Measurements from ENCODE around the gene LRRC74A.

The LRRC74A gene

DNA sequence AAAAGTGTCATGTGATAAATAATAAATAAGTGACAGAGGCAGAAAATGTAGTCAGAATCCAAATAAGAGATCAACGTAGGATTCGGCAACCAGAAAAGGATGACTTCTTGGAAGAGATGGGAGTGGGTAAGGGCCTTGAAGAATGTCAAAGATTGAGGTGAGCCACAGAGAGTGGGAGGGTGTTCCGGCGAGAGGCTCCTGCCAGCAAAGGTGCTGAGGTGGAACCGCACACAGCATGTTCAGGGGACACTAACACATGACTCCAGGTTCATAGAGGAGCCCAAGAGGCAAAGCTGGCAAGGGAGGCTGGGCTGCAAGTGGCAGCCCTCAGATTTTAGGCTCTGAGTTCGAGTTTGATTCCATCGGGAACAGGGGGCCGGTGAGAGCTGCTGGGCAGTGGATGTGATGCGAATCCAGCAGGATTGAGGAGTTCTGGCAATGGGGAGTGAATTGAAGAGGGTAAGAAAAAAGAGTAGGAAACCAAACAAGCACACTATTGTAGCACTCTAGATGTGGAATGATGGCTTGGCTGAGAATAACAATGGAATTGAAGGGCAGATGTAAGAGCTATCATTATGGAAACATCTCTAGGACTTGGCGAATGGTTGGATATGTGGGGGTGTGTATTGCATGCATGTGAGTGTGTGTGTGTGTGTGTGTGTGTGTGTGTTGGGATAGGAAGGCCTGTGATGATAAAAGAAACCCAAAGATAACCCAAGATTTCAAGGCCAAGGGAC lies 36.5 kb downstream of the LRRC74A start:
- TF ChIP-seq, protein P1, sequence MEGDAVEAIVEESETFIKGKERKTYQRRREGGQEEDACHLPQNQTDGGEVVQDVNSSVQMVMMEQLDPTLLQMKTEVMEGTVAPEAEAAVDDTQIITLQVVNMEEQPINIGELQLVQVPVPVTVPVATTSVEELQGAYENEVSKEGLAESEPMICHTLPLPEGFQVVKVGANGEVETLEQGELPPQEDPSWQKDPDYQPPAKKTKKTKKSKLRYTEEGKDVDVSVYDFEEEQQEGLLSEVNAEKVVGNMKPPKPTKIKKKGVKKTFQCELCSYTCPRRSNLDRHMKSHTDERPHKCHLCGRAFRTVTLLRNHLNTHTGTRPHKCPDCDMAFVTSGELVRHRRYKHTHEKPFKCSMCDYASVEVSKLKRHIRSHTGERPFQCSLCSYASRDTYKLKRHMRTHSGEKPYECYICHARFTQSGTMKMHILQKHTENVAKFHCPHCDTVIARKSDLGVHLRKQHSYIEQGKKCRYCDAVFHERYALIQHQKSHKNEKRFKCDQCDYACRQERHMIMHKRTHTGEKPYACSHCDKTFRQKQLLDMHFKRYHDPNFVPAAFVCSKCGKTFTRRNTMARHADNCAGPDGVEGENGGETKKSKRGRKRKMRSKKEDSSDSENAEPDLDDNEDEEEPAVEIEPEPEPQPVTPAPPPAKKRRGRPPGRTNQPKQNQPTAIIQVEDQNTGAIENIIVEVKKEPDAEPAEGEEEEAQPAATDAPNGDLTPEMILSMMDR (IDR thresholded peaks at IDR 0.05; ENCODE audit: borderline replicate concordance, insufficient read depth, low read depth, low read length), result no peak
- H3K4me3 ChIP-seq (ENCODE audit: low read depth, low read length), result no peak overlapping the region

DNA sequence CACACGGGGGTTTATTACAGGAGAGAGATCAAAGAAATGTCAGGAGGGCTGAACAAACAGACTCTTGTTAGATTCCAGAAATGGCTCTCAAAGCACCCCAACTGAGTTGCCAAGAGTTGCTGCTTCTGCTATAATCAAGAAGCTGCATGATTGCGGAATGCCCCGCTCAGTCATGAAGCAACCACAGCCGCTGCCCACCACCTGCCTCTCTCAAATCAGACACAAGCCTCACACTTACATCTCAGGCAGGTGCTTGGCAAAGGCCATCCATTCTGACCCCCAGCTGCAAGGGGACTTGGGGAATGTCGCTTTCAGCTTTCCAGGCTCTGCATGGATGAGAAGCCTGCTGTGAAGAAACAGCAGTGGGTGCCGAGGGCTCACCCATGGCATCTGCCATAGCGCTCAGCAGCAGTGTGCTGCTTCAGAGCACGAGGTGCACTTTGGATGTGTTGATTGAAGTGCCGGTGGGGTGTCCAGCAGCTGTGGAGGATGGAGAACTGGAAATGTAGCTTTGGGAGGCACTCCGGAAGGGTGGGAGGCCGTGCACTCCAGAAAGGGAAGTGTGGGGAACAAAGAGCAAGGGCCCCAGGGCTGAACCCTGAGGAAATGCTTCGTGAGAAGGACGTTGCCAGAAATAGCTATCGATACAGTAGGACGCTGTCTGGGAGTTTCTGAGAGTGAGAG lies 37.7 kb downstream of the LRRC74A start:
- H3K4me3 ChIP-seq (ENCODE audit: low read depth, low read length), result no peak overlapping the region
- TF ChIP-seq, protein P1 (IDR thresholded peaks at IDR 0.05; ENCODE audit: borderline replicate concordance, insufficient read depth, low read depth, low read length), result no peak

DNA sequence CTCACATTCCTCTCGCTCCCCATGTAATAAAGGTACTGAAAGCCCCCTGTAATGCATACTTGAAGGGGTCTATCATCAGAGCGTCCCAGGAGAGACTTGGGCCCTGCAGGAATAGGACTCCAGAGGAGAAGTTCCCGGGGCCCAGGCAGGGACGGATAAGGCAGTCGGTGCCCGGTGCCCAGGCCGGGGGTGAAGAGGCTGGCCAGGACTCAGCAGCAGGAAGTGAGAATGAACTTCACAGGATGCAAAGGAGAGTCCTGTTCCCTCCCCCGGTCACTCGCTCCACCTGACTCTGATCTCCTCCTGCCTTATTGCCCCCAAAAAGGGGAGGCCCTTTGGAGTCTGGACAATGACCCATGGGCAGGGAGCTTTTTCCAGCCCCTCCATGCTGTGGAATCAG lies 40.2 kb downstream of the LRRC74A start:
- H3K4me3 ChIP-seq (ENCODE audit: low read depth, low read length), result no peak overlapping the region
- TF ChIP-seq, protein P1 (IDR thresholded peaks at IDR 0.05; ENCODE audit: borderline replicate concordance, insufficient read depth, low read depth, low read length), result no peak

DNA sequence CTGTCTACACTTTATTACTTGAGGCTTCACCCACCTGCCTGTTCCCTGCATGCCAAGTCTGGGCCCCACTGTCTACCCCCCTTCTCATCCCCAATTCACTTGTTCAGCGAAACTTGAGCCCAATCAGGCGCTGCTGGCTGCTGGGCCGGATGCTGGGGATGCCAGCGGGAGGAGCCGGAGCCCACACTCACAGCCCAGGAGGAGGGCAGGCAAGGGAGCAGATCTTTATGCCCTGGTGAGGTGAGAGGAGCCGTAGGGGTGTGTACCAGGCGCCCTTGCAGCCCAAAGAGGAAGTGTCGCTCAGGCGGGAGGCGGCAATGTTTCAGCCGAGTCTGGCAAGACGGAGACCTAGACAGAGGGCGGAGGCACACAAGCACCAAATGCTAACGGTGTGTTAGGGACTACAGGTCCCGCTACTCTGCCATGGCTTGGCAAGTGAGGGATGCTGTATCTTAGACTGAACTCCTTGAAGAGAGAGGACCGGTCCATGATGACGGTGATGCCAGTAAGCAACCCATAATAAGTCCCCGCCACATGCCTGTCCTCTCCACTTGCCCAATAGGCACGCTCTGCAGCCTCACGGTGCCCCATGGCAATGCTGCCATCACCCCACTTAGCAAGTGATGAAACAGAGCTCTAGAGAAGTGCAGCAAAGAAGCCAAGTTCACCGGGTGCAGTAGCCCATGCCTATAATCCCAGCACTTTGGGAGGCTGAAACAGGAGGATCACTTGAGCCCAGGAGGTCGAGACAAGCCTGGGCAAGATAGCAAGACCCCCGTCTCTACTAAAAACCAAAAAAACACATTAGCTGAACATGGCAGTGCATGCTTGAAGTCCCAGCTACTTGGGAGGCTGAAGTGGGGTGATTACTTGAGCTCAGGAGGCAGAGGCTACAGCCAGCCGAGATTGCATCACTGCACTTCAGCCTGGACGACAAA lies 41.6 kb downstream of the LRRC74A start:
- TF ChIP-seq, protein P1 (IDR thresholded peaks at IDR 0.05; ENCODE audit: borderline replicate concordance, insufficient read depth, low read depth, low read length), result no peak
- no peak overlapping the region for H3K4me3 ChIP-seq (ENCODE audit: low read depth, low read length)

DNA sequence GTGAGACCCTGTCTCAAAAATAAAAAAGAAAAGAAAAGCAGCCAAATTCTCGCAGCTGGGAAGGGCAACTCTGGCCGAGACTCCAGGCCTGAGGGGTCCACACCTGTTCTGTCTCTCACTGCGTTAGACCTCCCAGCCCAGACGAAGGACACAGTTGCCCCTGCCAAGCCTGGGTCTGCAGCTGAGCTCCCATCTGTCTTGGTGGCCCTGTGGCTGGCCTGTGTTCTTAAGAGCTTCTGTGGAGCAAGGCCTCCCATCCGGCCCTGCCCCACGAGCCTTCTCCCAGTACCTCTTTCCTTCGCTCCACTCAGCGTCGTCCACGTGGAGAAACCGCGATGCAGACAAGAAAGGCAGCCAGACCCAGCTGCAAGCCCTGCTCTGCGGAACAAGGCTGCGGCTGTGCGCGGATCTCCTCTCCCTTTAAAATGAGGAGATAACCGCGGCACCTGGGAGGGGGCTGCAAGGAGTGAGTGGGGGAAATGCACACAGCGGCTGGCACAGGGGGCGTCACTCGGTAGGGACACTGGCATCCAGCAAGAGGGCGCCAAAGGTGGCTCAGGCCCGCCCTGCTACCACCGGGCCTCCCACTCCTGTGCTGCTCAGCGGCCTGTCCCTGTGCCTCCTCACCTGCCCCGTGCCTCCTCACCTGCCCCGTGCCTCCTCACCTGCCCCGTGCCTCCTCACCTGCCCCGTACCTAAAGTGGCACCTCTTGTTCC lies 42.4 kb downstream of the LRRC74A start:
- TF ChIP-seq, protein P1 (IDR thresholded peaks at IDR 0.05; ENCODE audit: borderline replicate concordance, insufficient read depth, low read depth, low read length), result no peak
- H3K4me3 ChIP-seq (ENCODE audit: low read depth, low read length), result no peak overlapping the region

DNA sequence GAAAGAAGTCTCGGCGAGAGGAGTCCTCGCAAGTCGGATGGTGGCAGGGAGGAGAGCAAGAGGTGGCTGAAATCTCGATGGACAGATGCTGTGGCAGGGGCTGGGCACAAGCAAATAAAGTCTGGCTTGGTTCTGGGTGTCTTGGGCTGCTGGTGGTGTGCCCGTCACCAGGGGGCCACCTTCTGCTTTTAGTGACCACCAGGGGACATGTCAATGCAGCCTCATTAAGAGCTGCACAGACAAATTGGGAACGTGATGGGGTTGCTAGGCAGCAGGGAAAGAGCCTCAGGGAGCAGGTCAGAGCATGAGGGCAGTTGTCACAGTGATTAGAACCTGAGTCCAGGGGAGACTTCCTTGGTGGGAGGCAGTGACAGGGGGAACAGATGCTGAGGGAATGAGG lies 44.0 kb downstream of the LRRC74A start:
- no peak overlapping the region for H3K4me3 ChIP-seq (ENCODE audit: low read depth, low read length)
- TF ChIP-seq, protein P1 (IDR thresholded peaks at IDR 0.05; ENCODE audit: borderline replicate concordance, insufficient read depth, low read depth, low read length), result peak; percentile 32; the same call in 1 of the 2 replicates
